Neural progenitor cell (in vitro differentiated cells): ENCODE results near the gene RNPEPL1. TPM values are rescaled to one million over a fixed set of nuclear protein-coding genes. Genes with fewer than 3 reads are reported as not detected.

ENCODE experiments used
- DNase-seq: peaks from one replicate; pipeline ENCODE4 v3.0.0-alpha.2; 2016; ENCODE audit warnings: low spot score
- H2AFZ ChIP-seq: fragments of 200-600 bp; sonication (generic); replicated peaks from 2 replicates; pipeline ENCODE4 v1.6.1; 2016; ENCODE audit warnings: antibody characterized with exemption
- H3F3A ChIP-seq: fragments of 200-600 bp; sonication (generic); 2 replicates; pipeline ENCODE4 v1.6.1; 2016; ENCODE audit warnings: antibody characterized with exemption, low read depth
- H3K27ac ChIP-seq: fragments of 200-600 bp; sonication (generic); 2 replicates; pipeline ENCODE4 v1.5.1; 2016; ENCODE audit warnings: mild to moderate bottlenecking
- H3K27me3 ChIP-seq: fragments of 200-600 bp; sonication (generic); 2 replicates; pipeline ENCODE4 v1.6.1; 2016; ENCODE audit warnings: mild to moderate bottlenecking, moderate library complexity
- H3K36me3 ChIP-seq: fragments of 200-600 bp; sonication (generic); 2 replicates; pipeline ENCODE4 v1.5.1; 2016
- H3K4me1 ChIP-seq: fragments of 200-600 bp; sonication (generic); 2 replicates; pipeline ENCODE4 v1.6.1; 2016; ENCODE audit warnings: mixed run types
- H3K4me2 ChIP-seq: fragments of 200-600 bp; sonication (generic); 2 replicates; pipeline ENCODE4 v1.6.1; 2016
- H3K4me3 ChIP-seq: fragments of 200-600 bp; sonication (generic); 2 replicates; pipeline ENCODE4 v1.5.1; 2016
- H3K79me2 ChIP-seq: fragments of 200-600 bp; sonication (generic); 2 replicates; pipeline ENCODE4 v1.6.1; 2016; ENCODE audit warnings: low read depth
- H3K9ac ChIP-seq: fragments of 200-600 bp; sonication (generic); 2 replicates; pipeline ENCODE4 v1.6.1; 2016
- H3K9me3 ChIP-seq: fragments of 200-600 bp; sonication (generic); 2 replicates; pipeline ENCODE4 v1.5.1; 2016; ENCODE audit warnings: low read depth
- H4K20me1 ChIP-seq: fragments of 200-600 bp; sonication (generic); 2 replicates; pipeline ENCODE4 v1.6.1; 2016; ENCODE audit warnings: low read depth
- H3K27ac Mint-ChIP-seq: 3 replicates; pipeline ENCODE4 v1.8.0; 2021; ENCODE audit warnings: mixed read lengths
- H3K27me3 Mint-ChIP-seq: 2 replicates; pipeline ENCODE4 v1.8.0; 2022; ENCODE audit warnings: low read depth, mild to moderate bottlenecking, inconsistent platforms, moderate library complexity, mixed read lengths; ENCODE audit not compliant: insufficient read depth
- H3K36me3 Mint-ChIP-seq: 3 replicates; pipeline ENCODE4 v1.8.0; 2021; ENCODE audit warnings: mixed read lengths
- H3K4me1 Mint-ChIP-seq: 3 replicates; pipeline ENCODE4 v1.8.0; 2021; ENCODE audit warnings: mixed read lengths
- H3K4me3 Mint-ChIP-seq: 3 replicates; pipeline ENCODE4 v1.8.0; 2021; ENCODE audit warnings: mild to moderate bottlenecking, moderate library complexity, mixed read lengths
- H3K9me3 Mint-ChIP-seq: 3 replicates; pipeline ENCODE4 v1.8.0; 2020; ENCODE audit warnings: mixed read lengths
- EZH2 ChIP-seq: fragments of 200-600 bp; sonication (generic); IDR thresholded peaks from 2 replicates; pipeline ENCODE4 v1.6.1; 2017; ENCODE audit warnings: antibody characterized with exemption, mild to moderate bottlenecking, moderate library complexity
- EZH2phosphoT487 ChIP-seq: fragments of 200-600 bp; sonication (generic); IDR thresholded peaks from 2 replicates; pipeline ENCODE4 v1.6.1; 2017; ENCODE audit warnings: antibody characterized with exemption
- total RNA-seq: library from RNA; depleted of rRNA; stranded (reverse); fragments of >200 nt; gene quantifications from 2 replicates; pipeline ENCODE4 v1.2.3, GENCODE V29; 2015; ENCODE audit warnings: low replicate concordance
- TF ChIP-seq, protein P1 (sequence below): fragments of 200-600 bp; sonication (generic); IDR thresholded peaks from 2 replicates; pipeline ENCODE4 v1.5.1; 2017; ENCODE audit warnings: antibody characterized with exemption, mild to moderate bottlenecking

RNPEPL1 gene
- total RNA-seq, 1 donor from 2014 or later, result 2.7 TPM

DNA sequence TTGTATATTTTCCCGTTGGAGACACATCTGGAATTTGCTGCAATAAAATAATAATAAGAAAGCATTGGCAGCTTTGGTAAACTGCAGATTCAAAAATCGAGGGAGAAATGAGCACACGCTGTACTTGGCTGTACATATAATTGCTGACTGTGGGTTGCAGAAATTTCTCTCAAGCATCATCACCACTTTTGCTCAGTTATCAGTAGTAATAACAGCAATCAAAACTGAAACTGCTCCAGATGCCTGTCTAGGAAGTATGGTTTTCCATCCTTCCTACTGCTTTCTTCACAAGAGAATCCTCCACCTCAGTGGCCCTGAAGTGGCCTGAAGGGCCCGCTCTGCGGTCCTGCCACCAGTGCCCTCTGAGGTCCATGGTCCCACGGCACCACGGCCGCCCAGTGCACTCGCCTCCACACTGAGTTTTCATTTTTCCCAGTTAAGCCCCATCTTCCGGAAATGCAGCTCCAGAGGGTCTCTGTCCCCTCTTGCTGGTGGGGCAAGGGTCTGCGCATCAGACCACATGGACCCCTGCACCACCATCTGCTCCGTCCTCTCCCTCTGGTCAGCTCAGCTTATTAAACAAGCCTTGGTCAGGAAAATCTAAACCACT lies 4.2 kb upstream of the RNPEPL1 start:
- no peaks in the 10 kb centered on the region for H3K9me3 ChIP-seq
- Mint-ChIP-seq H3K36me3 (no peaks in the 10 kb centered on the region), H3K9me3 (no peaks in the 10 kb centered on the region), H3K27ac (peak overlapping the region; percentile 90), H3K4me3 (peak overlapping the region; percentile 66), H3K27me3 (peaks cover 12% of the 10 kb centered on the region), H3K4me1 (peaks cover 27% of the 10 kb centered on the region)
- H3K36me3 ChIP-seq, result no peaks in the 10 kb centered on the region
- H3K4me1 ChIP-seq, result peaks cover 11% of the 10 kb centered on the region
- no peak overlapping the region for H2AFZ ChIP-seq
- TF ChIP-seq EZH2phosphoT487 (no peak), EZH2 (no peak)
- TF ChIP-seq, protein P1, sequence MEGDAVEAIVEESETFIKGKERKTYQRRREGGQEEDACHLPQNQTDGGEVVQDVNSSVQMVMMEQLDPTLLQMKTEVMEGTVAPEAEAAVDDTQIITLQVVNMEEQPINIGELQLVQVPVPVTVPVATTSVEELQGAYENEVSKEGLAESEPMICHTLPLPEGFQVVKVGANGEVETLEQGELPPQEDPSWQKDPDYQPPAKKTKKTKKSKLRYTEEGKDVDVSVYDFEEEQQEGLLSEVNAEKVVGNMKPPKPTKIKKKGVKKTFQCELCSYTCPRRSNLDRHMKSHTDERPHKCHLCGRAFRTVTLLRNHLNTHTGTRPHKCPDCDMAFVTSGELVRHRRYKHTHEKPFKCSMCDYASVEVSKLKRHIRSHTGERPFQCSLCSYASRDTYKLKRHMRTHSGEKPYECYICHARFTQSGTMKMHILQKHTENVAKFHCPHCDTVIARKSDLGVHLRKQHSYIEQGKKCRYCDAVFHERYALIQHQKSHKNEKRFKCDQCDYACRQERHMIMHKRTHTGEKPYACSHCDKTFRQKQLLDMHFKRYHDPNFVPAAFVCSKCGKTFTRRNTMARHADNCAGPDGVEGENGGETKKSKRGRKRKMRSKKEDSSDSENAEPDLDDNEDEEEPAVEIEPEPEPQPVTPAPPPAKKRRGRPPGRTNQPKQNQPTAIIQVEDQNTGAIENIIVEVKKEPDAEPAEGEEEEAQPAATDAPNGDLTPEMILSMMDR, result no peak
- peaks cover 15% of the 10 kb centered on the region for H4K20me1 ChIP-seq
- peaks cover 36% of the 10 kb centered on the region for H3K27me3 ChIP-seq
- no peak overlapping the region for H3K4me2 ChIP-seq
- H3K27ac ChIP-seq, result no peak overlapping the region
- H3K9ac ChIP-seq, result no peak overlapping the region
- peaks cover 23% of the 10 kb centered on the region for H3F3A ChIP-seq
- no peak for DNase-seq
- H3K4me3 ChIP-seq, result no peak overlapping the region
- H3K79me2 ChIP-seq, result peaks cover 6% of the 10 kb centered on the region

DNA sequence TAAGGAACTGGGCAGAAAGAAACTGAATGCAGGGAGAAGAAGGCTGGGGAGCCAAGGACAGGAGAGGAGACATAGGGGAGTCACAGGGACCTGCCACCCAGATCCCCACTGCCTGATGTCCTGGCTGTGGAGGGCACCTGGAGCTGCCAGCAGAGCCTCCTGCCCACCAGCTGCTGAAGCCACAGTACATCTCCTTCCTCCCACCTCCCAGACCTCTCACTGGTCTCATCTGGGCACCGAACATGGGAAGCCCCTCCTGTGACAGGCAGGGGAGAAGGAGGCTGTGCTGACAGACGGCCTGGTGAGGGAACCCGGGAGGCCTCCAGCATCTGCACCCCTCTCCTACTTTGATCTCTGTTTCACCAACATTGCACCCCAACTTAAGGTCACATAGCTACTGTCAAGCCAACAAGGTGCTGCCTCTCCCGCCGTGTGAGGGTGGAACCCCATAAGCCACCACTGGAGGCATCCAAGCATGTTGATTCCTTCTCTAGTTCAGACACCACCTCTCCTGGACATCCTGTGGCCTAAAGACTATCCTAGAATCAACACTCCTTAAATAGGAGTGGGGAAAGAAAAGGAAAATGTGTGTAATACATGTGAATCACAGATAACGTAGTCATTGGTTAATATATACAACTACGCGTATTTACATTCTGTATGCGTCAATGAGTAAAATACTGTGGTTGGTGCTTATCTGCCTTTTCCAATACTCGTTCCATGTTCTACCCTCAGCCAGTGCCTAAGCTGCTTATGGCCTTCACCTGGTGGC lies 3.5 kb upstream of the RNPEPL1 start:
- TF ChIP-seq EZH2phosphoT487 (no peak), EZH2 (no peak)
- TF ChIP-seq, protein P1, result no peak
- peaks cover 2% of the 10 kb centered on the region for H3K79me2 ChIP-seq
- peak overlapping the region; percentile 90 for H3K27ac Mint-ChIP-seq
- H3K27me3 ChIP-seq, result peaks cover 36% of the 10 kb centered on the region
- no peaks in the 10 kb centered on the region for H3K36me3 ChIP-seq
- no peak overlapping the region for H2AFZ ChIP-seq
- no peaks in the 10 kb centered on the region for H3K9me3 ChIP-seq
- H3F3A ChIP-seq, result peaks cover 16% of the 10 kb centered on the region
- DNase-seq, result no peak
- H3K4me3 Mint-ChIP-seq, result peak overlapping the region; percentile 66
- H3K9ac ChIP-seq, result no peak overlapping the region
- H3K4me1 ChIP-seq, result peaks cover 11% of the 10 kb centered on the region
- H3K4me2 ChIP-seq, result no peak overlapping the region
- peaks cover 15% of the 10 kb centered on the region for H4K20me1 ChIP-seq
- H3K27me3 Mint-ChIP-seq, result peaks cover 12% of the 10 kb centered on the region
- H3K4me1 Mint-ChIP-seq, result peaks cover 21% of the 10 kb centered on the region
- H3K4me3 ChIP-seq, result no peak overlapping the region
- H3K36me3 Mint-ChIP-seq, result no peaks in the 10 kb centered on the region
- no peaks in the 10 kb centered on the region for H3K9me3 Mint-ChIP-seq
- no peak overlapping the region for H3K27ac ChIP-seq

GRCh38 chr2:240565333-240566202 lies 2.7 kb upstream of the RNPEPL1 start:
- no peaks in the 10 kb centered on the region for H3K9me3 ChIP-seq
- no peaks in the 10 kb centered on the region for H3K36me3 ChIP-seq
- Mint-ChIP-seq H3K27me3 (peaks cover 12% of the 10 kb centered on the region), H3K27ac (no peak overlapping the region), H3K36me3 (no peaks in the 10 kb centered on the region), H3K9me3 (no peaks in the 10 kb centered on the region), H3K4me3 (no peak overlapping the region), H3K4me1 (peaks cover 19% of the 10 kb centered on the region)
- no peak overlapping the region for H3K9ac ChIP-seq
- H2AFZ ChIP-seq, result peak overlapping the region; percentile 9
- H3F3A ChIP-seq, result peaks cover 14% of the 10 kb centered on the region
- peak overlapping the region; percentile 20 for H3K4me2 ChIP-seq
- H3K27ac ChIP-seq, result no peak overlapping the region
- peaks cover 13% of the 10 kb centered on the region for H4K20me1 ChIP-seq
- H3K4me3 ChIP-seq, result no peak overlapping the region
- TF ChIP-seq EZH2, result no peak
- TF ChIP-seq EZH2phosphoT487, result no peak
- TF ChIP-seq, protein P1, result no peak
- peaks cover 42% of the 10 kb centered on the region for H3K27me3 ChIP-seq
- H3K4me1 ChIP-seq, result peaks cover 11% of the 10 kb centered on the region
- DNase-seq, result no peak
- H3K79me2 ChIP-seq, result no peaks in the 10 kb centered on the region
